LNCaP clone FGC (cell line): ENCODE measurements around the gene DICER1.
A peak's percentile ranks its signal among the peaks of the same experiment; 100 is the strongest.

Experiments used
- DNase-seq: peaks from one replicate; pipeline ENCODE4 v3.0.0-alpha.2; 2011; ENCODE audit warnings: low read depth
- H3K4me3 ChIP-seq: 2 replicates; pipeline ENCODE4 v1.5.1; 2011; ENCODE audit warnings: mild to moderate bottlenecking, low read depth, low read length, control low read depth
- TF ChIP-seq, protein P1 (sequence below): IDR thresholded peaks from 2 replicates; pipeline ENCODE4 v1.5.1; 2012; ENCODE audit warnings: mild to moderate bottlenecking; ENCODE audit not compliant: control insufficient read depth, insufficient read depth; ENCODE audit errors: extremely low read depth

The DICER1 gene

DNA sequence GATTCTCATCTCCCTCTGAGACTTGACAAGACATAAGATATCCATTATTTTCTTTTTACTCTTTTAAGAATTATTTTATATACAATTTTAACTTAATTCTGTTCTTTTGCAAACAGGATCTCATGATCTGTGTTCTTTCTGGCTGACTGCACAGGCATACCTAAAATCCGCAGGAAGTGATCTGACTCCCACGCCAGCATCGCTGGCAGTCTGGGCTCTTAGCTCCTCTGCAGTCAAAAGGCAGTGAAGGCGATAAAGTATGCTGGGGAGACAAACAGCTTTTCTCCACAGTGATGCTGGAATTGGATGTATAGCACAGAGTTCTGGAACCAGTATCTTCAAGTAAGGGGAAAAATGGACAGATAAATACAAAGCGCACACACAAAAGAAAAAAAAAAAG is 52.4 kb downstream of the DICER1 start:
- no peak overlapping the region for H3K4me3 ChIP-seq
- TF ChIP-seq, protein P1, sequence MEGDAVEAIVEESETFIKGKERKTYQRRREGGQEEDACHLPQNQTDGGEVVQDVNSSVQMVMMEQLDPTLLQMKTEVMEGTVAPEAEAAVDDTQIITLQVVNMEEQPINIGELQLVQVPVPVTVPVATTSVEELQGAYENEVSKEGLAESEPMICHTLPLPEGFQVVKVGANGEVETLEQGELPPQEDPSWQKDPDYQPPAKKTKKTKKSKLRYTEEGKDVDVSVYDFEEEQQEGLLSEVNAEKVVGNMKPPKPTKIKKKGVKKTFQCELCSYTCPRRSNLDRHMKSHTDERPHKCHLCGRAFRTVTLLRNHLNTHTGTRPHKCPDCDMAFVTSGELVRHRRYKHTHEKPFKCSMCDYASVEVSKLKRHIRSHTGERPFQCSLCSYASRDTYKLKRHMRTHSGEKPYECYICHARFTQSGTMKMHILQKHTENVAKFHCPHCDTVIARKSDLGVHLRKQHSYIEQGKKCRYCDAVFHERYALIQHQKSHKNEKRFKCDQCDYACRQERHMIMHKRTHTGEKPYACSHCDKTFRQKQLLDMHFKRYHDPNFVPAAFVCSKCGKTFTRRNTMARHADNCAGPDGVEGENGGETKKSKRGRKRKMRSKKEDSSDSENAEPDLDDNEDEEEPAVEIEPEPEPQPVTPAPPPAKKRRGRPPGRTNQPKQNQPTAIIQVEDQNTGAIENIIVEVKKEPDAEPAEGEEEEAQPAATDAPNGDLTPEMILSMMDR: no peak
- DNase-seq: no peak

DNA sequence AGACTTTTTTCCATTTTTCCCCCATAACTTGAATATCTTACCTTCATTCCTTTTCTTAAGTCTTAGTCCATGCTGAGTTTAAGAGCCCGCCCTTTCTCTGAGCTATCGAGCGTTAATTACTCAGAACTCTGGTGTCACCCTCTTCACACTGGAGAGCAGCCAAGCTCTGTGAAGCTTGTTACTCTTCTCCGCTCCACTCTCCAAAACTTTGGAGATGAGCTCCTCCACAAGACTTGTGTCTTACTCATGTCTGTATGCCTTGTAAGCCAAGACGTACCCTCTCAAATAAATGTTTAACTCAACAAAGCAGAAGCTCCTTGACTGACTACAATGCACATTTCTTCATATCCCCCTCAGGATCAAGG is 54.7 kb downstream of the DICER1 start:
- DNase-seq: no peak
- H3K4me3 ChIP-seq: no peak overlapping the region
- TF ChIP-seq, protein P1: no peak

DNA sequence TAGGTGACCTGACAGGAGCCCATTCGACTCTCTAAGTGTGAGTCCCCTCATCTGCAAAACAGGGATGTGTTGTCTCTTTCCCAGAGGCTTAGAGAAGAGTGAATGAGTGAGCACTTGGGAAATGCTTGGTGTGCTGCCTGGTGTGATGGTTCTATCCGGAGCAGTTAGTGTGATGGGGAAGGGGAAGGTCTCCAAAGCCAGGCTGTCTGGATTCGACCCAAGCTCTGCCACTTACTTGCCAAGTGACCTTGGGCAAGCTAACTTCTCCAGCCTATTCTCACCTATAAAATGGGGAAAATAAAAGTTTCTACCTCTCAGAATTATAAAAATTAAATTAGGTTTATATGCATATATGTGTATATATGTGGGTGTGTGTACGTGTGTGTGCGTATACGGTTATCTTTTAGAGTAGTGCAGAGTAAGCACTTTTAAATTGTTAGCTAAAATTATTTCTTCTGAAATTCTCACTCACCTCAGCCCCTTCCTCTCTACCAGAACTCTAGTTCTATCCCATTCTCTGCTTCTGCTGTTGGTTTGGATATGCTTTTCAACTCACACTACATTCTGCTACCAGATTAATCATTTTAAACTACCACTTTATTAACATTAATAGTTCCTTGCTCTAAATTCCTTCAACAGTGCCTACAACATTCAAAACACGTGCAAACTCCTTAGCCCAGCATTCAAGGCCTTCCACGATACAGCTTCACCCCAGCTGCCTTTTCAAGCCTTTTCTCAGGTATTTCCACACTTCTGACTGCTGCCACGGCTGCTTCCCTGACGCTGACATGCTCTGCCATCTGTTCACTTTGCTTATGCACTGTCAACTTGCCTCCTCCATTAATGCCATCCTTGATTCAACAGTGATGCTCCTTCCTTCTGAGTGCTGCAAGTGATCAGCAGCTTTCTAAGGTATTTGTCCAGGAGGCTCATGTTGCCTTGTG is 55.3 kb downstream of the DICER1 start:
- TF ChIP-seq, protein P1: no peak
- no peak for DNase-seq

DNA sequence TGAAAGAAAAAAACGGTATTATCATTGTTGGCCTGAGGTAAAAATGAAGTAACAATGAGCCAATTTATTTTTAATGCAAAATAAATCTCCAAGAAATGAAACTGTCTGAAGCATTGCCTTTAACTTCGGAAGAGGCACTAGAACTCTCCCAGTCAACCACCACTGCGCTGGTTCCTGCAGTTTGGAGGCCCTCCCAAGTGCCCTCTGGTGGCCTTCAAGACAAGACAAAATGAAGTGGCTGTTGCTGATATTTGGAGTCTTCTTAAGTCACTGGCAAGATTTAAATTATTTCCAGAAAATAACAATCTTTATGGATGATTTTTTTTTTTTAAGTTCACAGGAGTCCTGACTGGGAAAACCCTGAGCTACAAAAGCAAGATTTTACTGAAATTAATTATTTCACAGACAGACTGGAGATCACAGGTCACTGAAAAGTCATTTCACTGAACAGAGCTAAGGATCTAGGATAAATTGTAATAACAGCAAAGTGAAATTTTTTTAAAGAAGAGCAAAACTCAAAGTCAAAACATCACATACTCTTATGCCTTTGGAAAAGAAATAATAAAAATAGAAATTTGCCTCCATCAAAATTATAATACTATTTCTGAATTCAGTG is 58.2 kb downstream of the DICER1 start:
- DNase-seq: peak; percentile 52
- TF ChIP-seq, protein P1: peak; percentile 78
- H3K4me3 ChIP-seq: no peak overlapping the region

More for the DNA sequence above, 55.3 kb downstream of the DICER1 start:
- no peak overlapping the region for H3K4me3 ChIP-seq

DNA sequence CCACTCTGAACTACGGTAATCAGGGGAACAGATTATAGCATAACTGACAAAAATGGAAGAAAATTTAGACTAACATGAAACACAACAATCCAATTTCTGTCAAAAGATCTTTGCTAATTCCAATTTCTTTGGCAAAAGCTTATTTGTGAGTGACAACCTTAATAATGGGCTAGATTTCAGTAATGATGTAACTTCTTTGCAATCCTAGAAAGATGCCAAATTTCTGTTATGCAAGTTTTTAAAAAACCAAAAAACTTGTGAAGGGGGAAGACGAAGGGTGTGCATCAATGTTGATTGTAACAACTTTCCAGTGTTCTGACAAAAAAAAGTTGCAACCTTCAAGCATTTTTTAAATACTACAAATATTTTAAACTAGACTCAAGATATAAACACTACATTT is 59.9 kb downstream of the DICER1 start:
- DNase-seq: no peak
- no peak overlapping the region for H3K4me3 ChIP-seq
- TF ChIP-seq, protein P1: no peak

DNA sequence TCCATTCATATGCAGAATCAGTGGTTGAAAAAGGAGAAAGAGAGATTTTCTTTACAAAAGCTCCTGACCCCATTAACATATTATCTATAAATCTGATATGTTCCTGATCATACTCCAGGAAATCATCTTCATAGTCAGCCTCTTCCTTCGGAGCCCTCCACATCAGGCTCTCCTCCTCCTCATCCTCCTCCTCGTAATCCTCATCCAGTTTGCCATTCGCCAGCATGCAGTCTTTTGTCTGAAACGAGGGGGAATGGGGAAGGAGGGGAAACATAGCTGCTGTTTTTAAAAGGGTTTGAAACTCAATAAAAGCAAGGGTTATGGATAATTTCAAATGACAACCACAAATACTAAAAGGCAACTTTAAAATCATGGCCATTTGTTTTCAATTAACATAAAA is 60.9 kb downstream of the DICER1 start:
- TF ChIP-seq, protein P1: no peak
- no peak for DNase-seq
- no peak overlapping the region for H3K4me3 ChIP-seq
